Heart left ventricle (tissue), 16 donors: ENCODE measurements around the gene NSMCE3. TPM values are rescaled to one million over a fixed set of nuclear protein-coding genes. Genes with fewer than 3 reads are reported as not detected.

Source experiments
- ATAC-seq, 4 donors: fragments of 200-7000 bp; cut with Tn5 transposase; one replicate each; pipeline ENCODE4 v1.9.1; 2020 to 2022; ENCODE audit warnings: moderate library complexity in 4 of 4, mild to moderate bottlenecking in 3 of 4, moderate number of reproducible peaks in 1 of 4
- DNase-seq, 5 donors: peaks; one replicate each; pipeline ENCODE4 v3.0.0-alpha.2; 2020
- H3K27ac ChIP-seq, 12 donors: fragments of 200-600 bp; sonication (generic) in 4 of 12; one replicate each; pipeline versions ENCODE4 v1.5.0 to v1.8.0; 2016 to 2022; ENCODE audit warnings: mild to moderate bottlenecking in 2 of 12
- H3K27me3 ChIP-seq, 9 donors: fragments of 200-600 bp; sonication (generic) in 2 of 9; one replicate each; pipeline versions ENCODE4 v1.5.1 to v1.8.0; 2016 to 2022; ENCODE audit warnings: mild to moderate bottlenecking in 3 of 9
- H3K36me3 ChIP-seq, 9 donors: fragments of 200-600 bp; sonication (generic) in 2 of 9; one replicate each; pipeline versions ENCODE4 v1.5.0 to v1.8.0; 2018 to 2022; ENCODE audit warnings: mild to moderate bottlenecking in 2 of 9
- H3K4me1 ChIP-seq, 12 donors: fragments of 200-600 bp; sonication (generic) in 4 of 12; one replicate each; pipeline versions ENCODE4 v1.5.0 to v1.8.0; 2016 to 2022; ENCODE audit warnings: mild to moderate bottlenecking in 3 of 12
- H3K4me3 ChIP-seq, 12 donors: fragments of 200-600 bp; sonication (generic) in 4 of 12; one replicate each; pipeline versions ENCODE4 v1.5.0 to v1.8.0; 2017 to 2022; ENCODE audit warnings: mild to moderate bottlenecking in 9 of 12, moderate library complexity in 4 of 12
- H3K9me3 ChIP-seq, 12 donors: fragments of 200-600 bp; sonication (generic) in 4 of 12; one replicate each; pipeline versions ENCODE4 v1.5.0 to v1.8.0; 2016 to 2022; ENCODE audit warnings: mild to moderate bottlenecking in 1 of 12
- CTCF ChIP-seq, 12 donors: fragments of 200-600 bp; sonication (generic) in 4 of 12; IDR thresholded peaks; one replicate each; pipeline versions ENCODE4 v1.5.0 to v1.8.0; 2018 to 2022; ENCODE audit warnings: antibody characterized with exemption in 12 of 12, mild to moderate bottlenecking in 5 of 12
- POLR2A ChIP-seq, 2 donors: fragments of 450-650 bp; IDR thresholded peaks; one replicate each; pipeline ENCODE4 v1.6.1; 2017; ENCODE audit warnings: antibody characterized with exemption in 2 of 2, mild to moderate bottlenecking in 2 of 2, moderate library complexity in 2 of 2
- WGBS, 4 donors: extraction: QIAGEN DNeasy Blood & Tissue Kit in 2 of 4; methylation state at CpG; one replicate each; pipeline versions ENCODE4 v1.1.5 to v1.1.7; 2013 to 2018; 5-methylcytosine and 5-hydroxymethylcytosine counted together
- intact Hi-C, 10 donors: fragments of 100-400 bp; cut with DNase I; formaldehyde crosslinking; loops; one replicate each; pipeline versions ENCODE4 v1.11.1 to v1.14.2; 2022
- polyA plus RNA-seq, 2 donors: library from polyadenylated mRNA; stranded (reverse); fragments of 200-250 nt; gene quantifications; one replicate each; pipeline ENCODE4 v1.2.3, GENCODE V29; 2013
- total RNA-seq, 9 donors: library from RNA; depleted of rRNA in 2 of 9; stranded (reverse); fragments of >200 nt in 2 of 9; fragmentation: NEBNext Ultra II Directional in 3 of 9; extraction: Animal tissue kit (Norgen Biotek cat#: 25700) in 3 of 9; gene quantifications; one replicate each; pipeline versions ENCODE4 v1.1.0 to v1.2.4, GENCODE V29; 2016 to 2023
- donor health status: ischemic (EF 13 %, LVEDD 7.1; RV severe dilation, severe dysfunction).
- donor health status: healthy with polysubstance abuse.
- donor health status: DM: no; HTN: yes; CAD: no.
- donor health status: DM: no; HTN: no; CAD: no.
- donor health status: ischemic (EF 25% LVEDD 6.9; RV normal size, moderate dysfunction).
- donor health status: ischemic (EF 25% LVEDD 5.7; RV mildly dilated, moderate dysfunction).
- donor health status: healthy.
- donor health status: DM: yes; HTN: yes; CAD: no.
- donor health status: ischemic (EF 35%, LVEDD 5.7; RV mildly dilated, moderate dysfunction).
- donor health status: nonischemic (EF 11% LVEDD 7.7; RV severe dilation, severe dysfunction).
- donor health status: DM: yes; HTN: yes; CAD: no.
- donor health status: PGD.
- donor health status: ischemic (EF 29% LVEDD 5.4; RV normal size, mild dysfunction).
- donor health status: nonischemic (EF 23%, LVEDD 6.1; RV moderate dilation, normal function).

The NSMCE3 gene
- total and polyA plus RNA-seq, 11 donors: 6.0 to 10.2 (median 6.8) TPM

DNA sequence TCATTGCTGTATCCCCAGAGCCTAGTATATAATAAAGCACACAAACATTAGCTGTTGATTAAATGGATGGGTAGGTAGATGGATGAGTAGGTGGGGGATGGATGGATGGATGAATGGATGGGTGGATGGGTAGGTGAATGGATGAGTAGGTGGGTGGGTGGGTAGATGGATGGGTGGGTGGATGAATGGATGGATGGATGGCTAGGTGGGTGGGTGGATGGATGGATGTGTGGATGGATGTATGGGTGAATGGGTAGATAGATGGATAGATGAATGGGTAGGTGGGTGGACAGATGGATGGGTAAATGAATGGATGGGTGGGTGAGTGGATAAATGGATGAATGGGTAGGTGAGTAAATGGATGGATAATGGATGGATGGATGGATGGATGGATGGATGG, 30.2 kb upstream of the NSMCE3 start:
- no peak for ATAC-seq
- Histone ChIP-seq H3K9me3 (peaks cover 0 to 4% (median 0%) of the 10 kb centered on the region in 12 donors), H3K4me1 (no peaks in the 10 kb centered on the region), H3K27me3 (no peaks in the 10 kb centered on the region), H3K36me3 (no peaks in the 10 kb centered on the region), H3K27ac (no peak overlapping the region), H3K4me3 (no peak overlapping the region)
- intact Hi-C loops: loop anchor here in 1 of 10 donors (10.0 kb wide), 1 partner anchor 55 kb away; no protein-coding TSS in a partner anchor
- no peak for DNase-seq
- TF ChIP-seq CTCF (IDR thresholded peaks at IDR 0.05): no peak

DNA sequence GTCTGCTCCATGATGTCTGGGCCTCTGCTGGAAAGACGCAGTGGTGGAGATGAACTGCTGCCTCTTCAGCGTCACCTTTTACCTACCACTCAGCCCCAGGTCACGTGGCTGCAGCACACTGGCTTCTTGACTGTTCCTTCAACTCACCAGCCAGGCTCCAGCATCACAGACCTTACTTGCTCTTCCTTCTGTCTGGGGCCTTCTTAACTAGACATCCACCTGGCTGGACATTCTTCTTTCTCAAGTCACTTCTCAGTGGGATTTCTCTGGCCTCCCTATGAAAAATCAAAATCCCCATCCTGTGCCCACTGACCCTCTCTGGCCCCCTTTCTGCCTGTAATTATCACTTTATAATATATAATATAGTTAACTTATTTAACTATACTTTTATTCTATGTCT, 29.7 kb upstream of the NSMCE3 start:
- 76 to 87% (median 83%) methylated on average over 3 of the region's 3 CpGs for WGBS, 4 donors
- TF ChIP-seq CTCF (IDR thresholded peaks at IDR 0.05): no peak
- TF ChIP-seq POLR2A (IDR thresholded peaks at IDR 0.05): no peak

DNA sequence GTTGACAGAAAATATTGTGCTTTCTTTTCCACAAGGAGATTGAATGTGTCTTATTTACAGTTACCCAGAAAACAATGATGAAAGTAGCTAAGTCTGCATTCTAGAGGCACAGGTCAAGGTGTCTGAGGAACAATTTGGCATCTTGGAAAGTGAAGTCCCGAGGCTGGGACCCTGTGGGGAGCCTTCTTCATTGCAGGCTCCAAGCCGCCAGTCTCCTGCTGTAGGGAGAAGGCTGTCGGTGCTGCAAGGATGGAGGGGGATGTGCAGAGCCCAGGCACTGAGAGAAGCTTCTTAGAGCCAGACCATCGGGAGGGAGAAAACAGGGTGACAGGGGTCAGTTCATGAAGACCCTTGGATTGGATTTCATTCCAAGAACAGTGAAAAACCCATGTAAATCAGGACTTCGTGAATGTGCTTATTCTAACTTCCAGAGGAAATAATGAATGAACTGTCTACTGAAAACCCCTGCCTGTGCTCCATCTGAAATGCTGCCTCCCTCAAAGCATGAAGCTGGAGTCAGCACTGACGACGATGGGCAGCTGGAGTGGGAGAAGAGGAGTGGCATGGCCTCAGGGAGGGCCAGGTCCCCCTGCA, 25.2 kb upstream of the NSMCE3 start:
- ATAC-seq (no peak), DNase-seq (no peak)
- WGBS, 4 donors: 59 to 65% (median 63%) methylated on average over 7 of the region's 7 CpGs
- H3K4me3 ChIP-seq: no peak overlapping the region
- no peaks in the 10 kb centered on the region for H3K4me1 ChIP-seq
- peaks cover 0 to 4% (median 0%) of the 10 kb centered on the region in 12 donors for H3K9me3 ChIP-seq
- H3K27me3 ChIP-seq: no peaks in the 10 kb centered on the region
- H3K36me3 ChIP-seq: no peaks in the 10 kb centered on the region
- TF ChIP-seq POLR2A (IDR thresholded peaks at IDR 0.05) (no peak), CTCF (IDR thresholded peaks at IDR 0.05) (no peak)
- intact Hi-C loops: loop anchor here in 1 of 10 donors (10.0 kb wide), 1 partner anchor 60 kb away; no protein-coding TSS in a partner anchor
- H3K27ac ChIP-seq: no peak overlapping the region

More for the DNA sequence above, 29.7 kb upstream of the NSMCE3 start:
- ATAC-seq (no peak), DNase-seq (no peak)
- Histone ChIP-seq H3K27ac (no peak overlapping the region), H3K9me3 (peaks cover 0 to 4% (median 0%) of the 10 kb centered on the region in 12 donors), H3K27me3 (no peaks in the 10 kb centered on the region), H3K4me3 (no peak overlapping the region), H3K4me1 (no peaks in the 10 kb centered on the region), H3K36me3 (no peaks in the 10 kb centered on the region)
- intact Hi-C loops: loop anchor here in 1 of 10 donors (10.0 kb wide), 1 partner anchor 55 kb away; no protein-coding TSS in a partner anchor

GRCh38 chr15:29291067-29291845, 21.6 kb upstream of the NSMCE3 start:
- H3K4me1 ChIP-seq: no peaks in the 10 kb centered on the region
- ATAC-seq (no peak), DNase-seq (no peak)
- no peaks in the 10 kb centered on the region for H3K36me3 ChIP-seq
- H3K4me3 ChIP-seq: no peak overlapping the region
- intact Hi-C loops: loop anchor here in 1 of 10 donors (10.0 kb wide), 1 partner anchor 64 kb away; no protein-coding TSS in a partner anchor
- H3K27me3 ChIP-seq: peaks cover 0 to 16% (median 0%) of the 10 kb centered on the region in 9 donors
- 68 to 76% (median 71%) methylated on average over 5 of the region's 5 CpGs for WGBS, 4 donors
- no peaks in the 10 kb centered on the region for H3K9me3 ChIP-seq
- TF ChIP-seq POLR2A (IDR thresholded peaks at IDR 0.05) (no peak), CTCF (IDR thresholded peaks at IDR 0.05) (no peak)
- no peak overlapping the region for H3K27ac ChIP-seq
